NK-92 treated with Interleukin-12 subunit alpha and Interleukin-12 subunit beta, amount 100 ng/mL, for 24 hours (cell line): ENCODE results near the gene SGSH.

Source experiments
- DNase-seq: peaks from one replicate; lab custom pipeline; 2025; lab: John Stamatoyannopoulos, UW

SGSH gene

GRCh38 chr17:80227156-80227555 lies 7.0 kb upstream of the SGSH start:
- DNase-seq: no peak

GRCh38 chr17:80225230-80225629 lies 5.1 kb upstream of the SGSH start:
- no peak for DNase-seq

GRCh38 chr17:80224683-80225082 lies 4.5 kb upstream of the SGSH start:
- no peak for DNase-seq

- no peak for DNase-seq
Observed at GRCh38 chr17:80223838-80224497, 3.8 kb upstream of the SGSH start.

- no peak for DNase-seq
Observed at GRCh38 chr17:80223142-80223815, 3.1 kb upstream of the SGSH start.

- DNase-seq: no peak
Observed at GRCh38 chr17:80222376-80223141, 2.4 kb upstream of the SGSH start.

- DNase-seq: no peak
Observed at GRCh38 chr17:80221351-80222105, 1.4 kb upstream of the SGSH start.

- DNase-seq: no peak
Observed at GRCh38 chr17:80220736-80221215, 643 bp upstream of the SGSH start.

- no peak for DNase-seq
Observed at GRCh38 chr17:80219763-80220053, 425 bp downstream of the SGSH start.

GRCh38 chr17:80219013-80219762 lies 945 bp downstream of the SGSH start:
- peak; percentile 87 for DNase-seq

GRCh38 chr17:80218391-80218790 lies 1.7 kb downstream of the SGSH start:
- no peak for DNase-seq

- no peak for DNase-seq
Observed at GRCh38 chr17:80217703-80218362, 2.3 kb downstream of the SGSH start.

- DNase-seq: no peak
Observed at GRCh38 chr17:80216473-80217456, 3.4 kb downstream of the SGSH start.

GRCh38 chr17:80214878-80215210 lies 5.3 kb downstream of the SGSH start:
- DNase-seq: no peak

- no peak for DNase-seq
Observed at GRCh38 chr17:80214012-80214877, 5.9 kb downstream of the SGSH start.

GRCh38 chr17:80213643-80213975 lies 6.5 kb downstream of the SGSH start:
- no peak for DNase-seq

GRCh38 chr17:80212962-80213642 lies 7.0 kb downstream of the SGSH start:
- DNase-seq: no peak

GRCh38 chr17:80212511-80212910 lies 7.6 kb downstream of the SGSH start:
- no peak for DNase-seq

- no peak for DNase-seq
Observed at GRCh38 chr17:80212109-80212508, 8.0 kb downstream of the SGSH start.
